ENCODE measurements around the gene CHST9. TPM values are rescaled to one million over a fixed set of nuclear protein-coding genes. Genes with fewer than 3 reads are reported as not detected.

Gene CHST9
- total and polyA plus RNA-seq, 2 of the 4 experiments (the other 2 are of a cell fraction): not detected

GRCh38 chr18:26960911-26961310, 224.2 kb downstream of the CHST9 start:
- in situ Hi-C loops (cut with MboI; ENCODE audit: low sequenced_read_pairs): no loop called here
- no peak for DNase-seq

More at GRCh38 chr18:26960911-26961310, 224.2 kb downstream of the CHST9 start:
- Histone ChIP-seq H3K4ac (ENCODE audit: low read depth, low read length) (no peak overlapping the region), H2AK5ac (ENCODE audit: low read depth, low read length) (no peak overlapping the region), H4K5ac (ENCODE audit: low read depth, low read length) (no peak overlapping the region), H3K9ac (ENCODE audit: low read depth, low read length) (no peak overlapping the region), H2BK15ac (ENCODE audit: low read depth, low read length) (no peak overlapping the region), H3K27me3 (ENCODE audit: control insufficient read depth, insufficient read depth, low read length) (no peaks in the 10 kb centered on the region), H2AK9ac (replicated peaks; ENCODE audit: low read depth, low read length, poor library complexity) (no peak overlapping the region), H4K8ac (ENCODE audit: low read depth in 2 of 2, low read length in 2 of 2) (no peak overlapping the region), H3K9me3 (ENCODE audit: control insufficient read depth, insufficient read depth, low read length) (no peaks in the 10 kb centered on the region), H3K4me2 (ENCODE audit: low read depth, low read length) (no peak overlapping the region), H2AFZ (replicated peaks; ENCODE audit: low read length, poor library complexity) (no peak overlapping the region), H2BK120ac (ENCODE audit: low read depth, low read length) (no peak overlapping the region), H2BK5ac (ENCODE audit: low read depth, low read length, poor library complexity, severe bottlenecking) (no peak overlapping the region), H4K91ac (ENCODE audit: insufficient read depth, low read depth, low read length) (no peak overlapping the region), H4K20me1 (ENCODE audit: insufficient read depth, low read length) (no peaks in the 10 kb centered on the region), H3K56ac (ENCODE audit: extremely low read depth, insufficient read depth, low read length) (no peak overlapping the region), H3K4me1 (ENCODE audit: control insufficient read depth, insufficient read depth, low read length) (no peaks in the 10 kb centered on the region), H2BK20ac (ENCODE audit: low read depth, low read length) (no peak overlapping the region), H3K14ac (replicated peaks; ENCODE audit: low read depth, low read length) (no peak overlapping the region), H3K27ac (ENCODE audit: insufficient read depth, low read length) (no peak overlapping the region), H3K23ac (ENCODE audit: low read depth, low read length) (no peak overlapping the region), H3K79me1 (ENCODE audit: low read depth in 1 of 2, low read length in 2 of 2) (no peaks in the 10 kb centered on the region), H3K18ac (ENCODE audit: low read depth, low read length) (no peak overlapping the region), H3K36me3 (ENCODE audit: control insufficient read depth, insufficient read depth, low read length) (no peaks in the 10 kb centered on the region), H3K9me1 (ENCODE audit: insufficient read depth, low read length) (no peaks in the 10 kb centered on the region), H3K4me3 (ENCODE audit: insufficient read depth, low read depth, low read length) (no peak overlapping the region)
- ChIA-PET POLR2A (ENCODE audit: unreplicated experiment) (no interaction called here), CTCF (no interaction called here)
- no TSS peak for BruUV-seq (replicated peaks)
- no CpG with 5 or more reads among the region's 4 CpGs for WGBS, 2 experiments (ENCODE audit: extremely low coverage in 2 of 2, insufficient read length in 1 of 2)
- TF ChIP-seq CEBPB (IDR thresholded peaks at IDR 0.05; ENCODE audit: low read depth, low read length) (no peak), POLR2A (IDR thresholded peaks at IDR 0.05; ENCODE audit: low read depth, low read length) (no peak), ELK1 (IDR thresholded peaks at IDR 0.05; ENCODE audit: borderline replicate concordance, low read depth, low read length) (no peak), SMC3 (IDR thresholded peaks at IDR 0.05; ENCODE audit: low read depth, low read length) (no peak), CHD1 (IDR thresholded peaks at IDR 0.05; ENCODE audit: low read depth, low read length) (no peak), NFE2L2 (IDR thresholded peaks at IDR 0.05; ENCODE audit: low read depth, low read length) (no peak), MAFK (IDR thresholded peaks at IDR 0.05; ENCODE audit: low read depth, low read length) (no peak), FOS (IDR thresholded peaks at IDR 0.05; ENCODE audit: low read depth, low read length) (no peak)
- ATAC-seq (ENCODE audit: low read depth): no peak
- intact Hi-C loops (cut with micrococcal nuclease) (no loop called here), dilution Hi-C loops (cut with HindIII; ENCODE audit: low sequenced_read_pairs, unreplicated experiment) (no loop called here)

All from IMR-90 (cell line).